SH-SY5Y (cell line): Measurements from ENCODE around the gene SLC10A7.

Source experiments
- GATA2 ChIP-seq: IDR thresholded peaks from 2 replicates; pipeline ENCODE4 v1.6.1; 2011; ENCODE audit warnings: mild to moderate bottlenecking, low read depth, low read length
- GATA3 ChIP-seq: IDR thresholded peaks from 2 replicates; pipeline ENCODE4 v1.6.1; 2011; ENCODE audit warnings: low read depth, mild to moderate bottlenecking, low read length, moderate library complexity

SLC10A7 gene

DNA sequence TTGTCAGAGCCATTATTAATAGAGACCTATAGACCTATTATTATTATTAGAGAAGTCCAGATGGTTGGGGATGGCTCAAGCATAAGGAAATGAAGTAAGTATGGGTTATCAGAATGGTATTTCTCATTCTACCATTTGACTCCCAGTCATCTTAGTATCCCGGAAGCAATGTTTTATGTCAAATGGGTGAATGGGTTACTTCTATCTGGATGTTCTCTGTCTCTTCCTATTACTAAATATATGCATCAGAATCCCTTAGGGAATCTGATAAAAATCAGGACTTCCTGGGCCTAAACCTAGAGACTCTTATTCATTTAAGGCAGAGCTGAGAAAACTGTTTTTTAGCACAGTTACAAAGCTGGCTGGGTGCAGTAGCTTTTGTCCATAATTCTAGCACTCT is 149.9 kb downstream of the SLC10A7 start:
- TF ChIP-seq GATA2 = no peak

DNA sequence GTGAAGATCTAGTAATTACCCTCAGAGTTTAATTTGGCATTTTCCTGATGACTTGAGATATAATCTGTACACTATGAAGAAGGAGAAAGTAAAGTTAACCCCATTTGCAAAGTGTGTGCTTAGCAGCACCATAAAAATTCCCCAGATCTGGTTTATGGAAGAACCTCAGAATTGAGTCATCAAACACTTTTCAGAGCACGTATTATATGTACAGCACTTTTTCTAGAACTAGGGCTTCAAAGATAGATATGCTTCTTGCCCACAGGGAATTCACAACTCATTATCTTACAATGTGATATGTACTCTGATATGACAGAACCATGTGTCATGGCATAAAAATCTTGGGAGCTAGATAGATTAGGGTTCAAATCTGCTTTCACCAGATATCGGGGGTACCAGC is 150.9 kb downstream of the SLC10A7 start:
- TF ChIP-seq GATA3 = no peak
- TF ChIP-seq GATA2 = no peak

DNA sequence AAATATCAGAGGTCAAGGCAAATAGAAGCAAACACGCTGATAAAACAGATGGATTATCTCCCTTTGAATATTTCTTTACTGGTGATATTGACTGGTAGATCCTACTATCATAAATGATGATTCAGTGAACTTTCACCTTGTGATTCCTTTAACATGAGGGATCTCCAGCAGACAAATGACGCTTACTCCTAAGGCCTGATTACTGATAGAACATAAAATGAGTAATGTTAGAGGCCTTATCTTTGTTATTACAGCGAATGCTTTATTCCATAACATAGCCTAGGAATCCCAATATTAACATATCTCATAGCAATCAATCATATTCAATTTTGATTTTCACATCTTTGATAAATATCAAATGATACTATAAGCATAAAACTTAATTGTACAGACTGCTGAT is 152.3 kb downstream of the SLC10A7 start:
- no peak for TF ChIP-seq GATA3
- TF ChIP-seq GATA2 = no peak

DNA sequence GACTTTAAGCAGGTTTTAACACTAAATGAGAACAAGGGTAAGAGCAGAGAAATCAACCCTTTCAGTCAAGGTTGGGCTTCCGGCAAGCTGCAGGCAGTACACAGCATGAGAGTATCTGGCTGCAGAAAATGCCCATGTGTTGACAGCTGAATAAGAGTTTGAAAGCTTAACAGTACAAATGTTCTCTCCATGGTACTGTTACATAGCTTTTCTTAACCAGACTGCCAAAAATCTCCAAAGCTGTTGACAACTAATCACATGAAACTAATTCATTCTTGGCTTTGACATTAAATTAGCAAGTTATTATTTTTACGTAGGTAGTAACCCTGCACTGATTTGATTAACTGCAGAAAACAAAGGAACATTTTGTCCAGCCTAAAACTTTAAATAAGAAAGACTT is 153.5 kb downstream of the SLC10A7 start:
- TF ChIP-seq GATA2 (no peak), GATA3 (no peak)

DNA sequence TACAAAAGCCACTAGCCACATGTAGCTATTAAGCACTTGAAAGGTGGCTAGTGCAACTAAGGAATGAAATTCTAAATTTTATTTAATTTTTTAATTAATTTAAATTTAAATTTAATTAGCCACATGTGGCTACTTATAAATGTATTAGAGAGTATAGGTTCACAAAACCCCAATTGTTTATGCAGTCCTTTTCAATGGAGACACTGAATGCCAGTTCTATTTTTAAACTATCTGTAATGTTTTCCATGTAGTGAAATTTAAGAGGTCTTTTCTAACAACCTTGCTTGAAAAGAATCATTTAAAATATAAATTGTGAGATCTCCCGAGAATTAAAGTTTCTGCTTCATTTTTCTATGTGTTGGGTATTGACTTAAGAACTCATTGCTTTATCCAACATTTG is 154.4 kb downstream of the SLC10A7 start:
- TF ChIP-seq GATA3 (no peak), GATA2 (no peak)

DNA sequence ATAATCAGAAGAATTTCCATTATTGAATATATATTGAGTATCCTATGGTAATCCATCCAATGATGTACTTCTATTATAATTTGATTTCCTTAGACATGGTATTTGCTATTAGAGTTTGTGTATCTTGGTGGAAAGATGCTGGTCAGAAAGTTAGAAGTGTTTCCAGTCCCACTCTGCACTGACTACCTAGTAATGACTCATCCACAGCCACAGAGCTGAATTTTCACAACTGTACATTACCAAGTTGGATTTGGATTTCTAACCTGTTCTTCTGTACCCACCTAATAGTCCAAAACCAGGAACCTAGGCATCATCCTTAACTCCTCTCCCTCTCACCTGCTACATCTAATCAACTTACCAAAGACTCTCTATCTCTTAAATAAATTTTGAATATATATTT is 162.0 kb downstream of the SLC10A7 start:
- TF ChIP-seq GATA3 (no peak), GATA2 (no peak)

DNA sequence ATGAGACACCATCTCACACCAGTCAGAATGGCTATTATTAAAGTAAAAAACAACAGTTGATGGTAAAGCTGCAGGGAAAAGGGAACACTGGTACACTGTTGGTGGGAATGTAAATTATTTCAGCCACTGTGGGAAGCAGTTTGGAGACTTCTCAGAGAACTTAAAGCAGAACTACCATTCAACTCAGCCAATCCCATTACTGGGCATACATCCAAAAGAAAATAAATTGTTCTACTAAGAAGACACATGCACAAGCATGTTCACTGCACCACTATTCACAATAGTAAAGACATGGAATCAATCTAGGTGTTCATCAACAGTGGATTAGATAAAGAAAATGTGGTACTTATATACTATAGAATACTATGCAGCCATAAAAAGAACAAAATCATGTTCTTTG is 172.4 kb downstream of the SLC10A7 start:
- no peak for TF ChIP-seq GATA3
- TF ChIP-seq GATA2 = no peak

DNA sequence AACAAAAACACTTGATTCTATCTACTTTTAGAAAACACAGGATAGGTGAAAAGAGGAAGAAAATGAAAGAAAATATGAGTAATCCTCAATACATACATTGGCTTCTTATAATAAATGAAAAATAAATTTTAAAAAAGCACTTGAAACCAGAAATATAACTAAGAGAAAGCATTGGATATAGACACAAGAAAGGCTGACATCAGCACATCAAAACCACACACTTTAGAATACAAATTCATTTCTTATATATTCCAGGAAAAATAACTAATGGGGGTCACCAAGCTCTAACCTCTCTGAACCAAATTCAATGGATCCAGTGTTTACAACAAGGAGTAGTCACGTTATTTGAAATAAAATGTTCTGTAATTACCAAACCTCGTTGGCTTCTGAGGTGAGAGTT is 173.9 kb downstream of the SLC10A7 start:
- no peak for TF ChIP-seq GATA2
- no peak for TF ChIP-seq GATA3

DNA sequence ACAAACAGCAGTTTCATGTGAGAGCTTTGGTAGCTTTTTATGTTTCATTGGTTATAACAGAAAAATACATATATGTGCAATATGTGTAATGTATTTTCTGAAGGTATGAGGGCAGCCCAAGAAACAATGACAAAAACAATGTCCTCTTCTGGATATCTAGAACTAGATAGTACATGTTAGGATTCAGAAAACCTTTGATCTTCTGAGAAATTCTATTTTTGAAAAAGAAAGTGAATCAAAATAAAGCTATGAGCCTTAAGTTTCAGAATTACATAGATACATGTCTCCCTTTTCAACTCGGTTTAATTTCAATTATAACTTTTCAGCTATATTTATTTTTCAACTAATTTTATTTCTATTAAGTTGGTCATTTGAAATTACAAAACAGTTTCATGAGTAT is 175.5 kb downstream of the SLC10A7 start:
- TF ChIP-seq GATA3 (no peak), GATA2 (no peak)

DNA sequence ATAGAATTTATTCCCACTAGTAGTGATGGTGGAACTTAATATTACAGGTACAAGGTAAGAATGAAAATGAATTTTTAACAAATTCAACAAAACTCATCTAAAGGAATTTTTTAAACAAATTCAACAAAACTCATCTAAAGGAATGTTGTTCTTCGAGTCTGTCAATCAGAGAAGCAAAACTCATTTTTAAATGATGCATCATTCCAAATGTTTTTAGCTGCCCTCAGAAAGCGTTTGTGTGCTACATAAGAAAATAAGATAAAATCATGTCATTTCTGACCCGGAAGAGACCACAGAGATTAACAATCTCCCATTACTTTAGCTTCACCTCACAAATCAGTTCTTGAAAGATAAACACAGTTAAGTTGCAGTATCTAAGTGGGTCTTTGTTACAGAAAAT is 178.0 kb downstream of the SLC10A7 start:
- TF ChIP-seq GATA3 (no peak), GATA2 (no peak)

DNA sequence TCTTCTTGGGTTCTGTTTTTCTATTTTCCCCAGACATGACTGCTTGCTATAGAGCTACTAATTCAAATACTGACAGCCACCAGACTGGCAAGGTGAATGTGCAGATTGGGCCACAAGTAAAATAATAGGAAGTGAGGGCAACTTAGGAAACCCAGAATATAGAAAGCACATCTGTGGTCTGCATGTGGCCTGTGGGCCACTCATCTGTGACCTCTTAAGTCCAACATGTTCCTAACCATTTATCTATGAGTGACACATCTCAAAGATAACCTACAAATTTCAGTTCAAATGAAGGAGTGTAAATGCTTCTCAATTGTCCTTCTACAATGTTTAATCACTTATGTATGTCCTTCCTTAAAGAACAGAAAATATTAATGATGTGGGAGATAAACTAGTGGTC is 178.5 kb downstream of the SLC10A7 start:
- no peak for TF ChIP-seq GATA2

DNA sequence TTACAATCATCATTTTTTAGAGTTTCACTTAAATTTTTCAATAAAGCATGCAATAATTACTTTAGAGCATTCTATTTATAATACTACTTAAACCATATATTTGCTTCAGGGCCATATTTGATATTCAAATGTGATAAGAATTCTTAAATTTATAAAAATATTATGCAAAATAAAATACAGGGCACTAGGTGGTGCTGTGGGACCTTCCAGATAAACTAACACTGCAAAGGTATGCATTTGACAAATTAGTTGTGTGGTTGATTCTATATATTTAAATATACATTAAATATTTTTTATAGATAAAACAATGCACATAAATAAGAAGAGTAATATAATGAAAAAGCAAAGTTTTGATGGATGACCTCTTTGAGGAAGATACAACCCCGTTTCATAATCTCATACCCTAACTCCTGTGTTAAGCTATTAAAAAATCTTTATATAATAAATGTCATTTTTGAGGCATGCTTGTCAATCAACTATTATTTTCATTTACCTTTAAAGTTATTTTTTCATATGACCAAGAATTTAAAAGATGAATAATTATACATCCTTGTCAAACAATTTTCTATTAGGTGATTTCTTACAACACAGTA is 179.0 kb downstream of the SLC10A7 start:
- TF ChIP-seq GATA3 (no peak), GATA2 (no peak)

DNA sequence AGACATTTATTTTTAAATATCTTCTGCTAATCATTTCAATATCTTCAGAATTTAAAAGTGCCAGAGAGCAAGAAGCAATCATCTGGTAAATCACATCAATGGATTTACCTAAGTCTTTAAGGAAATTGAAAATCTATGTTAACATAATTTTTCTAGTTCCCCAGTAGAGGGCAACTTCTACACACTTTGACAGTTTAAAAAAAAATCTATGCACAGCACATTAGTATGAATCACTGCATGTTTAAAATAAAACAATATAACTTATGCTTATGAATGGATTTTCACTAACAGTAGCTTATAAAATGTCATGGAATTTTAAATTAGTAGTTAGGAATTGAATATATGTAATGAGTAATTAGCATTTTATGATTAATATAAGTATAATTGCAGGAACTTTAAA is 180.9 kb downstream of the SLC10A7 start:
- TF ChIP-seq GATA2 (no peak), GATA3 (no peak)

DNA sequence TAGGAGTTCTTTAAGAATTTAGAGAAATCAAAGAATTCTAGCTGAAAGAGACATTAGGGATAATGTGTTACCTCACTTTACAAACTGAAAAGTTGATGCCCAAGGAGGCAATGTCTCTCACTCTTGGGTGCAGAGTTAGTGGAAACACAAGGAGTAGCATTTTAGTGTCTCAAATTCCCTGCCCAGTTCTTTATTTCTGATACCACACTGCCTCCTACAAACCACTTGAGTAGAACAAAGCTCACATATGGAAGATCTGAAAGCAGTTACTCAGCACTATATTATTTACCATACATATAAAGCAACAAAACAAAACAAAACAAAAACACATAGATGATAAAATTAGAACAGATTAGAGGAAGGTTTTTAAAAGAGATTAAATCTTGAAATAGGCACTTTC is 183.2 kb downstream of the SLC10A7 start:
- TF ChIP-seq GATA2 = no peak
- no peak for TF ChIP-seq GATA3

DNA sequence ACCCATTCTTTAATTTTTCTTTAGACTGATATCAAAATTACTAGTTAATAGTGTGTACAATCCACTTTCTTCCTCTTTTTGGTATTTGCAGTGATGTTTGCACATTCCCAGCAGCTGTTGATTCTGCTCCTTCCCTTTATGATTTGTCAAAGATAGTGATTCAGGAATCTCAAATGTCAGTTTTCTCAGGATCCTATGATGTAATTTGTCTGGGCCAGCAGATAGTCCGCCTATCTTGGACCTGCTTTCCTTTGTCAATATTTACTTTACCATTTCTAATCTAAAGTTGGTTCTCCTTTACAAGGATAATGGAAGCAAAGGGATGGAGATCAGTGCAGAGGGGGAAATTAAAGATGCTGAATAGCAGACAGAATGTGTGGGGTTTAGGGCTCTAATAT is 185.3 kb downstream of the SLC10A7 start:
- TF ChIP-seq GATA3 (no peak), GATA2 (no peak)

DNA sequence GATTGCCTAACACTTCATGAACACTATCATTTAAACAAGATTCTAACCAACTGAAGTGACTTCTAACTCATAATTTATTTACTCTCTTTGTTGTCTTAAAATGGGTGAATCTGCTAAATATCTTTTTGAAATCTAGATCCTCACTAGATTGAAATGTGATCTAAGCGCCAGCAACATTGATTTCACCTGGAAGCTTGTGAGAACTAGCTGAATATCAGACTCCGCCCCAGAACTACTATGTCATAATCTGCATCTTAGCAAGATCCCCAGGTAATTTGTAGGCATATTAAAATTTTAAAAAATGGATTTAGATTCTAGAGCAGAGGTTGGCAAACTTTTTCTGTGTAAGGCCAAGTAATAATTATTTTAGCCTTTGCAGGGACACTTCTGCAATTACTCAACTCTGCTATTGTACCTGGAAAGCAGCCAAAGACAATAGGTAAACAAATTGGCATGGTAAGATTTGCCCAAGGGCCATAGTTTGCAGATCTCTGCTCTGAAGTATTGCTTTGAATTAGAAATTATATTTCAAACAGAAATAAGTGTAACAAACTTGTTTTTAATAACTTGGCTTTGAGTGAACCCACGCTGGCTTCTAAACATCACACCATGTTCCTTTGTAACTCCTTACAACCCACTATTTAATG is 185.9 kb downstream of the SLC10A7 start:
- no peak for TF ChIP-seq GATA2

DNA sequence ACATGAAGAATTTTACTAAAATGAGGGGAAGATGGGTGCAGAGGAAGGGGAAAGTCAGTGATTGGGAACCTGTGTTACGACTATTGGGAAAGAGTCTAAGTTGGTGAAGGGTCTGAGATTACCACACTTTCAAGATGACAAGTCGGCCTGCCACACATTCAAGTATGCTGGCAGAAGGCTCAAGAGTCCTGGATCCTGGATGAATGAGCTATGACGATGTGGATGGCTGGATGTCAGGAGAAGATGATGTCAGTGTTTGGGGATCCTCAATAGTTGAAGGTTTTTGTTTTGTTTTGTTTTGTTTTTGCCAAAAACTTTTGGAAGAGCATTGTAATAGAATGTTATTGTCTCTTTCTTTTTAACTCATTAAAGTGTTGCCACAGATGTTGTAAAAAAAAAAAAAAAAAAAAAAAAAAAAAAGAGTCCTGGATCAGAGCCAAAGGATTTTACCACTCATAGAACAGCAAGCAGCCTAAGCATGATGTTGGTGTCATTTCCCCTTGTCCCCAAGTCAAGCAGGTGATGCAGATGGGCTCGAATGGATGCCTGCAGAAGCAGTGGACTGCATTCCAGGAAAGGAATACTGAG is 186.8 kb downstream of the SLC10A7 start:
- TF ChIP-seq GATA2 = no peak
- TF ChIP-seq GATA3 = no peak
